ENCODE data around the gene ROBO2.

GRCh38 chr3:77191640-77192039 lies 151.7 kb downstream of the ROBO2 start:
- TF ChIP-seq CTCF (IDR thresholded peaks at IDR 0.05) (no peak), POLR2AphosphoS5 (IDR thresholded peaks at IDR 0.05) (no peak)
